ENCODE data around the gene CREB1.
"Not testable (repeated sequence)": the region's sequence is repeated elsewhere in the genome, so short reads cannot be mapped to it uniquely, and the experiment has no call there.

DNA sequence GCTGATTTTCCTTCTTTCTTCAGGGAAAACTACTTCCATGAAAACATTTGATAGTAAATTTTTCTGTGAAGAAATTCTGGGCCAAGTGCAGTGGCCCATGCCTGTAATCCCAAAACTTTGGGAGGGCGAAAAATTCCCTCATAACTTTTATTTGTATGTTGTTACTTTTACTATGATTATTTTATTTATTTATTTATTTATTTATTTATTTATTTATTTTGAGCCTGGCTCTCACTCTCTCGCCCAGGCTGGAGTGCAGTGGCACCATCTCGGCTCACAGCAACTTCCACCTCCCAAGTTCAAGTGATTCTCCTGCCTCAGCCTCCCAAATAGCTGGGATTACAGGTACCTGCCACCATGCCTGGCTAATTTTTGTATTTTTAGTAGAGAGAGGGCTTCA, 109.5 kb downstream of the CREB1 start:
- TF ChIP-seq, protein P1, sequence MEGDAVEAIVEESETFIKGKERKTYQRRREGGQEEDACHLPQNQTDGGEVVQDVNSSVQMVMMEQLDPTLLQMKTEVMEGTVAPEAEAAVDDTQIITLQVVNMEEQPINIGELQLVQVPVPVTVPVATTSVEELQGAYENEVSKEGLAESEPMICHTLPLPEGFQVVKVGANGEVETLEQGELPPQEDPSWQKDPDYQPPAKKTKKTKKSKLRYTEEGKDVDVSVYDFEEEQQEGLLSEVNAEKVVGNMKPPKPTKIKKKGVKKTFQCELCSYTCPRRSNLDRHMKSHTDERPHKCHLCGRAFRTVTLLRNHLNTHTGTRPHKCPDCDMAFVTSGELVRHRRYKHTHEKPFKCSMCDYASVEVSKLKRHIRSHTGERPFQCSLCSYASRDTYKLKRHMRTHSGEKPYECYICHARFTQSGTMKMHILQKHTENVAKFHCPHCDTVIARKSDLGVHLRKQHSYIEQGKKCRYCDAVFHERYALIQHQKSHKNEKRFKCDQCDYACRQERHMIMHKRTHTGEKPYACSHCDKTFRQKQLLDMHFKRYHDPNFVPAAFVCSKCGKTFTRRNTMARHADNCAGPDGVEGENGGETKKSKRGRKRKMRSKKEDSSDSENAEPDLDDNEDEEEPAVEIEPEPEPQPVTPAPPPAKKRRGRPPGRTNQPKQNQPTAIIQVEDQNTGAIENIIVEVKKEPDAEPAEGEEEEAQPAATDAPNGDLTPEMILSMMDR (IDR thresholded peaks at IDR 0.05; ENCODE audit: extremely low read depth in 1 of 2, insufficient read depth in 1 of 2, low read depth in 1 of 2, low read length in 2 of 2): not testable (repeated sequence)
- not testable (repeated sequence) for TF ChIP-seq POLR2A (IDR thresholded peaks at IDR 0.05; ENCODE audit: low read depth, low read length); POLR2AphosphoS5 (IDR thresholded peaks at IDR 0.05; ENCODE audit: insufficient read depth, low read depth, low read length); EZH2 (IDR thresholded peaks at IDR 0.05; ENCODE audit: borderline replicate concordance, low read depth, low read length, severe bottlenecking); MAX (IDR thresholded peaks at IDR 0.05; ENCODE audit: insufficient read depth, insufficient read length); JUN (IDR thresholded peaks at IDR 0.05; ENCODE audit: borderline replicate concordance, insufficient read depth, insufficient read length, low read depth); MYC (IDR thresholded peaks at IDR 0.05; ENCODE audit: low read depth, low read length)
